OCI-LY1 (cell line): ENCODE measurements around the gene AFAP1.

ENCODE experiments used
- H2AFZ ChIP-seq: fragments of 200-600 bp; sonication (generic), shearing (Covaris generic); 2 replicates; pipeline ENCODE4 v1.6.0; 2014; ENCODE audit warnings: antibody characterized with exemption, mild to moderate bottlenecking, low read length
- H3F3A ChIP-seq: fragments of 200-600 bp; sonication (generic), shearing (Covaris generic); 2 replicates; pipeline ENCODE4 v1.6.0; 2014; ENCODE audit warnings: mild to moderate bottlenecking, antibody characterized with exemption, low read length, moderate library complexity; ENCODE audit not compliant: insufficient read depth
- H3K27ac ChIP-seq: fragments of 200-600 bp; sonication (generic); 2 replicates; pipeline ENCODE4 v1.5.1; 2014; ENCODE audit warnings: low read length, mixed run types, mild to moderate bottlenecking, low read depth; ENCODE audit not compliant: poor library complexity, severe bottlenecking
- H3K27me3 ChIP-seq: fragments of 200-600 bp; sonication (generic); 2 replicates; pipeline ENCODE4 v1.6.0; 2014; ENCODE audit warnings: antibody characterized with exemption, mild to moderate bottlenecking, low read length, moderate library complexity; ENCODE audit not compliant: insufficient read depth
- H3K36me3 ChIP-seq: fragments of 200-600 bp; sonication (generic); 2 replicates; pipeline ENCODE4 v1.6.1; 2014; ENCODE audit warnings: mild to moderate bottlenecking, antibody characterized with exemption, low read length, moderate library complexity, mixed read lengths; ENCODE audit not compliant: insufficient read depth
- H3K4me1 ChIP-seq: fragments of 200-600 bp; sonication (generic); 2 replicates; pipeline ENCODE4 v1.5.1; 2014; ENCODE audit warnings: mild to moderate bottlenecking, low read length, moderate library complexity; ENCODE audit not compliant: insufficient read depth, severe bottlenecking
- H3K4me2 ChIP-seq: fragments of 200-600 bp; sonication (generic), shearing (Covaris generic); 2 replicates; pipeline ENCODE4 v1.6.1; 2014; ENCODE audit warnings: low read length
- H3K4me3 ChIP-seq: fragments of 200-600 bp; sonication (generic); 2 replicates; pipeline ENCODE4 v1.5.1; 2014; ENCODE audit warnings: low read length, low read depth, mild to moderate bottlenecking, mixed read lengths; ENCODE audit not compliant: poor library complexity, severe bottlenecking
- H3K79me2 ChIP-seq: fragments of 200-600 bp; shearing (Covaris generic); 2 replicates; pipeline ENCODE4 v1.6.1; 2016; ENCODE audit warnings: mixed run types, low read length, mixed read lengths; ENCODE audit not compliant: insufficient read depth
- H3K9ac ChIP-seq: fragments of 200-600 bp; sonication (generic), shearing (Covaris generic); 2 replicates; pipeline ENCODE4 v1.6.1; 2014; ENCODE audit warnings: mild to moderate bottlenecking, low read length, mixed read lengths
- H3K9me2 ChIP-seq: fragments of 200-600 bp; sonication (generic), shearing (Covaris generic); 2 replicates; pipeline ENCODE4 v1.6.1; 2014; ENCODE audit warnings: low read depth, mild to moderate bottlenecking, low read length, mixed read lengths
- H3K9me3 ChIP-seq: fragments of 200-600 bp; shearing (Covaris generic); 2 replicates; pipeline ENCODE4 v1.6.1; 2014; ENCODE audit warnings: low read length, mixed read lengths
- H4K20me1 ChIP-seq: fragments of 200-600 bp; sonication (generic), shearing (Covaris generic); 2 replicates; pipeline ENCODE4 v1.6.0; 2016; ENCODE audit warnings: mild to moderate bottlenecking, low read length; ENCODE audit not compliant: insufficient read depth
- CTCF ChIP-seq: fragments of 200-600 bp; sonication (generic), shearing (Covaris generic); IDR thresholded peaks from 2 replicates; pipeline ENCODE4 v1.5.1; 2017; ENCODE audit warnings: mild to moderate bottlenecking, antibody characterized with exemption, low read length, moderate library complexity, mixed read lengths
- EZH2 ChIP-seq: fragments of 200-600 bp; sonication (generic), shearing (Covaris generic); IDR thresholded peaks from 2 replicates; pipeline ENCODE4 v1.8.0; 2017; ENCODE audit warnings: borderline replicate concordance, mixed run types, mild to moderate bottlenecking, antibody characterized with exemption, low read length, moderate library complexity, mixed read lengths

The AFAP1 gene

GRCh38 chr4:7970361-7970946, 30.8 kb upstream of the AFAP1 start:
- Histone ChIP-seq H3K27me3 (no peaks in the 10 kb centered on the region), H3F3A (no peaks in the 10 kb centered on the region), H3K4me2 (no peak overlapping the region), H3K36me3 (no peaks in the 10 kb centered on the region), H3K4me1 (no peaks in the 10 kb centered on the region), H3K9ac (no peak overlapping the region), H3K9me3 (no peaks in the 10 kb centered on the region), H3K79me2 (no peaks in the 10 kb centered on the region), H3K9me2 (no peaks in the 10 kb centered on the region), H3K27ac (no peak overlapping the region), H4K20me1 (no peaks in the 10 kb centered on the region), H3K4me3 (no peak overlapping the region), H2AFZ (no peak overlapping the region)
- no peak for TF ChIP-seq CTCF
- no peak for TF ChIP-seq EZH2

GRCh38 chr4:7968262-7968896, 28.7 kb upstream of the AFAP1 start:
- peaks cover under 1% of the 10 kb centered on the region for H3K4me1 ChIP-seq
- TF ChIP-seq EZH2 (no peak), CTCF (no peak)

GRCh38 chr4:7967501-7968261, 28.0 kb upstream of the AFAP1 start:
- Histone ChIP-seq H3K9me2 (no peaks in the 10 kb centered on the region), H4K20me1 (no peaks in the 10 kb centered on the region), H3K9me3 (no peaks in the 10 kb centered on the region), H3K4me2 (no peak overlapping the region), H3F3A (no peaks in the 10 kb centered on the region), H3K36me3 (no peaks in the 10 kb centered on the region), H3K27ac (no peak overlapping the region), H3K79me2 (no peaks in the 10 kb centered on the region), H3K9ac (no peak overlapping the region), H3K27me3 (no peaks in the 10 kb centered on the region), H2AFZ (no peak overlapping the region), H3K4me3 (no peak overlapping the region), H3K4me1 (peaks cover 3% of the 10 kb centered on the region)
- no peak for TF ChIP-seq CTCF
- no peak for TF ChIP-seq EZH2

More at GRCh38 chr4:7968262-7968896, 28.7 kb upstream of the AFAP1 start:
- no peaks in the 10 kb centered on the region for H3K9me3 ChIP-seq
- H3K4me2 ChIP-seq, result no peak overlapping the region
- H2AFZ ChIP-seq, result no peak overlapping the region
- no peaks in the 10 kb centered on the region for H3K9me2 ChIP-seq
- H3K4me3 ChIP-seq, result no peak overlapping the region
- H3F3A ChIP-seq, result no peaks in the 10 kb centered on the region
- H3K27ac ChIP-seq, result no peak overlapping the region
- H3K79me2 ChIP-seq, result no peaks in the 10 kb centered on the region
- H4K20me1 ChIP-seq, result no peaks in the 10 kb centered on the region
- no peaks in the 10 kb centered on the region for H3K27me3 ChIP-seq
- H3K36me3 ChIP-seq, result no peaks in the 10 kb centered on the region
- no peak overlapping the region for H3K9ac ChIP-seq
